Dendritic cell treated with granulocyte-macrophage colony-stimulating factor and Interleukin-4, amounts not matched to agents 40 ng/mL and 50 ng/mL, for 4 days (primary cell): Measurements from ENCODE around the gene APBA2.

Source experiments
- H3K27ac Mint-ChIP-seq: one replicate; pipeline ENCODE4 v1.8.0; 2022; ENCODE audit warnings: mild to moderate bottlenecking, mixed read lengths
- H3K27me3 Mint-ChIP-seq: one replicate; pipeline ENCODE4 v1.8.0; 2022; ENCODE audit warnings: mild to moderate bottlenecking, mixed read lengths
- H3K36me3 Mint-ChIP-seq: one replicate; pipeline ENCODE4 v1.8.0; 2022; ENCODE audit warnings: low read depth, mixed read lengths
- H3K4me1 Mint-ChIP-seq: one replicate; pipeline ENCODE4 v1.8.0; 2022; ENCODE audit warnings: low read depth, mixed read lengths
- H3K4me3 Mint-ChIP-seq: one replicate; pipeline ENCODE4 v1.8.0; 2022; ENCODE audit warnings: mild to moderate bottlenecking, moderate library complexity, mixed read lengths
- H3K9me3 Mint-ChIP-seq: one replicate; pipeline ENCODE4 v1.8.0; 2022; ENCODE audit warnings: mixed read lengths
- intact Hi-C: fragments of 100-400 bp; cut with micrococcal nuclease; formaldehyde crosslinking; loops from one replicate; pipeline ENCODE4 v1.15.0; 2022

APBA2 gene

GRCh38 chr15:29121369-29121656, 235.5 kb downstream of the APBA2 start:
- Mint-ChIP-seq H3K27me3 (peaks cover 3% of the 10 kb centered on the region), H3K36me3 (no peaks in the 10 kb centered on the region), H3K9me3 (no peaks in the 10 kb centered on the region), H3K27ac (no peak overlapping the region), H3K4me1 (no peaks in the 10 kb centered on the region), H3K4me3 (no peak overlapping the region)
- intact Hi-C loops = no loop called here

GRCh38 chr15:29121907-29122306, 236.1 kb downstream of the APBA2 start:
- Mint-ChIP-seq H3K4me1 (no peaks in the 10 kb centered on the region), H3K36me3 (no peaks in the 10 kb centered on the region)
- intact Hi-C loops = no loop called here

GRCh38 chr15:29122506-29122905, 236.7 kb downstream of the APBA2 start:
- H3K9me3 Mint-ChIP-seq = no peaks in the 10 kb centered on the region
- H3K4me1 Mint-ChIP-seq = no peaks in the 10 kb centered on the region
- intact Hi-C loops = no loop called here
- no peaks in the 10 kb centered on the region for H3K27me3 Mint-ChIP-seq
- H3K4me3 Mint-ChIP-seq = no peak overlapping the region
- no peaks in the 10 kb centered on the region for H3K36me3 Mint-ChIP-seq
- H3K27ac Mint-ChIP-seq = no peak overlapping the region

More at GRCh38 chr15:29121907-29122306, 236.1 kb downstream of the APBA2 start:
- no peak overlapping the region for H3K27ac Mint-ChIP-seq
- H3K4me3 Mint-ChIP-seq = no peak overlapping the region
- no peaks in the 10 kb centered on the region for H3K27me3 Mint-ChIP-seq
- H3K9me3 Mint-ChIP-seq = no peaks in the 10 kb centered on the region

GRCh38 chr15:29123171-29123570, 237.4 kb downstream of the APBA2 start:
- Mint-ChIP-seq H3K27ac (no peak overlapping the region), H3K9me3 (no peaks in the 10 kb centered on the region), H3K27me3 (no peaks in the 10 kb centered on the region), H3K4me3 (no peak overlapping the region), H3K36me3 (no peaks in the 10 kb centered on the region), H3K4me1 (no peaks in the 10 kb centered on the region)
- intact Hi-C loops = no loop called here

- H3K4me3 Mint-ChIP-seq = no peak overlapping the region
- intact Hi-C loops = no loop called here
- no peaks in the 10 kb centered on the region for H3K36me3 Mint-ChIP-seq
- H3K9me3 Mint-ChIP-seq = no peaks in the 10 kb centered on the region
- H3K27ac Mint-ChIP-seq = no peak overlapping the region
- no peaks in the 10 kb centered on the region for H3K4me1 Mint-ChIP-seq
- no peaks in the 10 kb centered on the region for H3K27me3 Mint-ChIP-seq
Measured at GRCh38 chr15:29123991-29124390, 238.2 kb downstream of the APBA2 start.

GRCh38 chr15:29124581-29125381, 239.0 kb downstream of the APBA2 start:
- no peaks in the 10 kb centered on the region for H3K27me3 Mint-ChIP-seq
- no peak overlapping the region for H3K27ac Mint-ChIP-seq
- no peaks in the 10 kb centered on the region for H3K36me3 Mint-ChIP-seq
- no peaks in the 10 kb centered on the region for H3K9me3 Mint-ChIP-seq
- H3K4me3 Mint-ChIP-seq = no peak overlapping the region
- no peaks in the 10 kb centered on the region for H3K4me1 Mint-ChIP-seq
- intact Hi-C loops = no loop called here

GRCh38 chr15:29125382-29126207, 239.8 kb downstream of the APBA2 start:
- no peaks in the 10 kb centered on the region for H3K9me3 Mint-ChIP-seq
- H3K4me3 Mint-ChIP-seq = no peak overlapping the region
- no peak overlapping the region for H3K27ac Mint-ChIP-seq
- H3K36me3 Mint-ChIP-seq = no peaks in the 10 kb centered on the region
- intact Hi-C loops = no loop called here
- no peaks in the 10 kb centered on the region for H3K4me1 Mint-ChIP-seq
- H3K27me3 Mint-ChIP-seq = no peaks in the 10 kb centered on the region

- H3K9me3 Mint-ChIP-seq = no peaks in the 10 kb centered on the region
- intact Hi-C loops = no loop called here
- H3K27me3 Mint-ChIP-seq = no peaks in the 10 kb centered on the region
- H3K4me3 Mint-ChIP-seq = no peak overlapping the region
- no peaks in the 10 kb centered on the region for H3K36me3 Mint-ChIP-seq
- H3K27ac Mint-ChIP-seq = no peak overlapping the region
- no peaks in the 10 kb centered on the region for H3K4me1 Mint-ChIP-seq
Measured at GRCh38 chr15:29126208-29126536, 240.4 kb downstream of the APBA2 start.

GRCh38 chr15:29126821-29127461, 241.2 kb downstream of the APBA2 start:
- Mint-ChIP-seq H3K27ac (no peak overlapping the region), H3K36me3 (no peaks in the 10 kb centered on the region), H3K4me3 (no peak overlapping the region), H3K4me1 (no peaks in the 10 kb centered on the region), H3K9me3 (no peaks in the 10 kb centered on the region), H3K27me3 (no peaks in the 10 kb centered on the region)
- intact Hi-C loops = no loop called here

GRCh38 chr15:29127506-29128430, 242.0 kb downstream of the APBA2 start:
- Mint-ChIP-seq H3K9me3 (no peaks in the 10 kb centered on the region), H3K27me3 (no peaks in the 10 kb centered on the region), H3K27ac (no peak overlapping the region), H3K4me3 (no peak overlapping the region), H3K4me1 (no peaks in the 10 kb centered on the region), H3K36me3 (no peaks in the 10 kb centered on the region)
- intact Hi-C loops = no loop called here

- Mint-ChIP-seq H3K36me3 (no peaks in the 10 kb centered on the region), H3K4me1 (no peaks in the 10 kb centered on the region), H3K27me3 (no peaks in the 10 kb centered on the region), H3K9me3 (no peaks in the 10 kb centered on the region), H3K27ac (no peak overlapping the region), H3K4me3 (no peak overlapping the region)
- intact Hi-C loops = no loop called here
Measured at GRCh38 chr15:29128671-29129070, 242.9 kb downstream of the APBA2 start.

GRCh38 chr15:29129221-29129620, 243.4 kb downstream of the APBA2 start:
- intact Hi-C loops = no loop called here
- Mint-ChIP-seq H3K4me3 (no peak overlapping the region), H3K4me1 (no peaks in the 10 kb centered on the region), H3K9me3 (no peaks in the 10 kb centered on the region), H3K36me3 (no peaks in the 10 kb centered on the region), H3K27me3 (no peaks in the 10 kb centered on the region), H3K27ac (no peak overlapping the region)

- no peaks in the 10 kb centered on the region for H3K9me3 Mint-ChIP-seq
- H3K36me3 Mint-ChIP-seq = no peaks in the 10 kb centered on the region
- H3K27ac Mint-ChIP-seq = no peak overlapping the region
- H3K27me3 Mint-ChIP-seq = no peaks in the 10 kb centered on the region
- H3K4me3 Mint-ChIP-seq = no peak overlapping the region
- no peaks in the 10 kb centered on the region for H3K4me1 Mint-ChIP-seq
- intact Hi-C loops = no loop called here
Measured at GRCh38 chr15:29129926-29130325, 244.2 kb downstream of the APBA2 start.
